Sigmoid colon (tissue), 4 donors: Measurements from ENCODE around the gene CA9.

Source experiments
- EP300 ChIP-seq, 4 donors: sonication (generic); formaldehyde crosslinking; IDR thresholded peaks; one replicate each; pipeline ENCODE4 v1.6.1; 2017; ENCODE audit warnings: antibody characterized with exemption in 4 of 4
- POLR2A ChIP-seq, 2 donors: fragments of 450-650 bp; IDR thresholded peaks; one replicate each; pipeline ENCODE4 v1.6.1; 2016; ENCODE audit warnings: antibody characterized with exemption in 2 of 2, mild to moderate bottlenecking in 2 of 2, moderate library complexity in 2 of 2
- TF ChIP-seq, protein P1 (sequence below), 4 experiments: fragments of 450-650 bp in 3 of 4; fragments of 200-600 bp in 1 of 4; IDR thresholded peaks; one replicate each; pipeline ENCODE4 v1.5.1; 2016 to 2019; ENCODE audit warnings: antibody characterized with exemption in 4 of 4, mild to moderate bottlenecking in 3 of 4, moderate library complexity in 2 of 4

DNA sequence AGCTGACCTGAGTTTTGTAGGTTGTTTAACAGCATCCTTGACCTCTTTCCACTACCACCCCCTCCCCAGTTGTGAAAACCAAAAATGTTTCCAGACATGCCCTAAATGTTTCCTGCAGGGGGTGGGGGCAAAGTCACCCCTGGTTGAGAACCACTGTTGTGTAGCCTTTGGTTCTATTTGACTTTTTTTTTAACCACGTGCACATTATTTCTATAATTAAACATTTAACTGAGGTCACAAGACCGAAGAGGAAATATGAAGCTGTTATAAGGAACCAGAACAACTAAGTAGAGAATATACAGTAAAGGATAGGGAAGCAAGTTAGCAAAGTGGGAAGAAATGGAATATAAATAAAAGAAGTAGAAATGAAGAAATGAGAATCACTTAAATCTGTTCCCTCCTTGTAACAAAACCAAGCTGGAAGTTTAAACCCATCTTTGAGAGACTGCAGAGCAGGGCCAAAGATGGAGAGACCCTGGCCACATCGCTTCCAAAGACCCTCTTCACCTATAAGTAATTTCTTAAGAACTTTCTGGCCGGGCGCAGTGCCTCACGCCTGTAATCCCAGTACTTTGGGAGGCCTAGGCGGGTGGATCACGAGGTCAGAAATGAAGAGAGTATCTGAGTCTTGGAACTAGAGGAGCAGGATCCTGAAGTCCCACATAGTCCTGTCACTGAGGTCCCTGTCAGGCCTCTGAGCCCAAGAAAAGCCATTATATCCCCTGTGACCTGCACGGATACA is 37.4 kb upstream of the CA9 start:
- TF ChIP-seq, protein P1, sequence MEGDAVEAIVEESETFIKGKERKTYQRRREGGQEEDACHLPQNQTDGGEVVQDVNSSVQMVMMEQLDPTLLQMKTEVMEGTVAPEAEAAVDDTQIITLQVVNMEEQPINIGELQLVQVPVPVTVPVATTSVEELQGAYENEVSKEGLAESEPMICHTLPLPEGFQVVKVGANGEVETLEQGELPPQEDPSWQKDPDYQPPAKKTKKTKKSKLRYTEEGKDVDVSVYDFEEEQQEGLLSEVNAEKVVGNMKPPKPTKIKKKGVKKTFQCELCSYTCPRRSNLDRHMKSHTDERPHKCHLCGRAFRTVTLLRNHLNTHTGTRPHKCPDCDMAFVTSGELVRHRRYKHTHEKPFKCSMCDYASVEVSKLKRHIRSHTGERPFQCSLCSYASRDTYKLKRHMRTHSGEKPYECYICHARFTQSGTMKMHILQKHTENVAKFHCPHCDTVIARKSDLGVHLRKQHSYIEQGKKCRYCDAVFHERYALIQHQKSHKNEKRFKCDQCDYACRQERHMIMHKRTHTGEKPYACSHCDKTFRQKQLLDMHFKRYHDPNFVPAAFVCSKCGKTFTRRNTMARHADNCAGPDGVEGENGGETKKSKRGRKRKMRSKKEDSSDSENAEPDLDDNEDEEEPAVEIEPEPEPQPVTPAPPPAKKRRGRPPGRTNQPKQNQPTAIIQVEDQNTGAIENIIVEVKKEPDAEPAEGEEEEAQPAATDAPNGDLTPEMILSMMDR (IDR thresholded peaks at IDR 0.05): no peak
- TF ChIP-seq EP300 (IDR thresholded peaks at IDR 0.05) (no peak), POLR2A (IDR thresholded peaks at IDR 0.05) (no peak)
